Endothelial cell (in vitro differentiated cells): Measurements from ENCODE around the gene APCDD1L. TPM values are rescaled to one million over a fixed set of nuclear protein-coding genes. Genes with fewer than 3 reads are reported as not detected.

Source experiments
- DNase-seq: peaks from one replicate; pipeline ENCODE4 v3.0.0; 2021; ENCODE audit warnings: low spot score
- H3K27ac Mint-ChIP-seq: one replicate; pipeline ENCODE4 v1.8.0; 2021; ENCODE audit warnings: mixed read lengths, inconsistent platforms; ENCODE audit not compliant: unreplicated experiment
- H3K27me3 Mint-ChIP-seq: one replicate; pipeline ENCODE4 v1.8.0; 2021; ENCODE audit warnings: mild to moderate bottlenecking, moderate library complexity, mixed read lengths, inconsistent platforms; ENCODE audit not compliant: unreplicated experiment
- H3K36me3 Mint-ChIP-seq: one replicate; pipeline ENCODE4 v1.8.0; 2021; ENCODE audit warnings: mild to moderate bottlenecking, low read depth, mixed read lengths, inconsistent platforms; ENCODE audit not compliant: unreplicated experiment
- H3K4me1 Mint-ChIP-seq: one replicate; pipeline ENCODE4 v1.8.0; 2021; ENCODE audit warnings: mild to moderate bottlenecking, mixed read lengths, inconsistent platforms; ENCODE audit not compliant: unreplicated experiment
- H3K4me3 Mint-ChIP-seq: one replicate; pipeline ENCODE4 v1.8.0; 2021; ENCODE audit warnings: mild to moderate bottlenecking, mixed read lengths, inconsistent platforms; ENCODE audit not compliant: unreplicated experiment
- H3K9me3 Mint-ChIP-seq: one replicate; pipeline ENCODE4 v1.8.0; 2021; ENCODE audit warnings: mixed read lengths, inconsistent platforms; ENCODE audit not compliant: unreplicated experiment
- total RNA-seq: library from RNA; stranded (reverse); fragmentation: NEBNext Ultra II Directional; extraction: Animal tissue kit (Norgen Biotek cat#: 25700); gene quantifications from one replicate; pipeline ENCODE4 v1.2.1, GENCODE V29; 2021; ENCODE audit not compliant: unreplicated experiment
- TF ChIP-seq, protein P1 (sequence below): fragments of 200-600 bp; sonication (generic); IDR thresholded peaks from one replicate; pipeline ENCODE4 v1.5.0; 2021; ENCODE audit warnings: antibody characterized with exemption; ENCODE audit not compliant: unreplicated experiment

Gene APCDD1L
- total RNA-seq, 1 donor from 2014 or later, result not detected

DNA sequence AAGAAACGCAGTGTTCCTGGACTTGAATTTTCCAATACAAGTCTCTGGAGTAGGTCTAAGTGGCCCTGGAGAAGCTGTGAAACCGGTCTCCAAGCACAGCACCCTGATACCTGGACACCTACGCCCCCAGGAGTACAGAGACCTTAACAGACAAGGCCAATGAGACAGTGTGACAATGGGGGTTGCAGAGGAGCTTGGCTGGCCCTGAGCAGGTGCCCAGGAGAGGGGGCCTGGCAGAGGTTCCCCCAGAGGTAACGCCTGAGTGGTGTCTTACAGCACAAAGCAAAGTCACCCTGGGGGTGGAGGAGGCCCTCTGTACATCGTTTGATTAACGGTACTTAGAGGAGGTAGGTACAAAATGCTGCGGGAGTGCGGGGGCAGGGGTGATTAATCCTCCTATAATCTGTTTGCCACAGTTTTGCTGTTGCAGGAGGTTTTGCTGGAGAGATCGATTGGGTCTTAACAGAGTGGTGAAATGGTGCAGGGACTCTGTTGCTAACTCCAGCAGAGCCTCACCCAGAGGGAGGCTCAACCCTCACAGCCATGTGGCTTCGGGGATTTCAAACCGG lies 37.3 kb upstream of the APCDD1L start:
- Mint-ChIP-seq H3K36me3 (no peaks in the 10 kb centered on the region), H3K4me3 (no peak overlapping the region), H3K27ac (no peak overlapping the region), H3K9me3 (no peaks in the 10 kb centered on the region), H3K27me3 (peaks cover 8% of the 10 kb centered on the region), H3K4me1 (no peaks in the 10 kb centered on the region)
- TF ChIP-seq, protein P1, sequence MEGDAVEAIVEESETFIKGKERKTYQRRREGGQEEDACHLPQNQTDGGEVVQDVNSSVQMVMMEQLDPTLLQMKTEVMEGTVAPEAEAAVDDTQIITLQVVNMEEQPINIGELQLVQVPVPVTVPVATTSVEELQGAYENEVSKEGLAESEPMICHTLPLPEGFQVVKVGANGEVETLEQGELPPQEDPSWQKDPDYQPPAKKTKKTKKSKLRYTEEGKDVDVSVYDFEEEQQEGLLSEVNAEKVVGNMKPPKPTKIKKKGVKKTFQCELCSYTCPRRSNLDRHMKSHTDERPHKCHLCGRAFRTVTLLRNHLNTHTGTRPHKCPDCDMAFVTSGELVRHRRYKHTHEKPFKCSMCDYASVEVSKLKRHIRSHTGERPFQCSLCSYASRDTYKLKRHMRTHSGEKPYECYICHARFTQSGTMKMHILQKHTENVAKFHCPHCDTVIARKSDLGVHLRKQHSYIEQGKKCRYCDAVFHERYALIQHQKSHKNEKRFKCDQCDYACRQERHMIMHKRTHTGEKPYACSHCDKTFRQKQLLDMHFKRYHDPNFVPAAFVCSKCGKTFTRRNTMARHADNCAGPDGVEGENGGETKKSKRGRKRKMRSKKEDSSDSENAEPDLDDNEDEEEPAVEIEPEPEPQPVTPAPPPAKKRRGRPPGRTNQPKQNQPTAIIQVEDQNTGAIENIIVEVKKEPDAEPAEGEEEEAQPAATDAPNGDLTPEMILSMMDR, result no peak
- no peak for DNase-seq

DNA sequence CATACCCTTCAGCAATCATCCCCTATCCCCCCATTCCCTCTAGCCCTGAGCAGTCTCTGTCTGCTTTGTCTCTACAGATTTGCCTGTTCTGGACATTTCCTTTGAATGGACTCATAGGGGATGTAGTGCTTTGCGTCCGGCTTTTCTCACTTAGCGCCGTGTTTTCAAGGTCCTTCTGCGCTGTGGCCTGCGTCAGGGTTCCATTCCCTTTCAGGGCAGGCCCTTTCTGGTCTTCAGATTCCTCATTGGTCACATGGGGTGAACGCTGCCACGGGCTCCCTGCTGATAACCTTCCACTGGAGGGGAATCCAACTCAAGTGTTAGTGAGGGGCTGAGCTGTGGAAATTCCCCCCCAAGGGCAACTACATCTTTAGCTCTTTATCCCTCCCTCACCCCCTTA lies 36.4 kb upstream of the APCDD1L start:
- H3K27me3 Mint-ChIP-seq, result peaks cover 6% of the 10 kb centered on the region
- no peaks in the 10 kb centered on the region for H3K9me3 Mint-ChIP-seq
- no peak for DNase-seq

DNA sequence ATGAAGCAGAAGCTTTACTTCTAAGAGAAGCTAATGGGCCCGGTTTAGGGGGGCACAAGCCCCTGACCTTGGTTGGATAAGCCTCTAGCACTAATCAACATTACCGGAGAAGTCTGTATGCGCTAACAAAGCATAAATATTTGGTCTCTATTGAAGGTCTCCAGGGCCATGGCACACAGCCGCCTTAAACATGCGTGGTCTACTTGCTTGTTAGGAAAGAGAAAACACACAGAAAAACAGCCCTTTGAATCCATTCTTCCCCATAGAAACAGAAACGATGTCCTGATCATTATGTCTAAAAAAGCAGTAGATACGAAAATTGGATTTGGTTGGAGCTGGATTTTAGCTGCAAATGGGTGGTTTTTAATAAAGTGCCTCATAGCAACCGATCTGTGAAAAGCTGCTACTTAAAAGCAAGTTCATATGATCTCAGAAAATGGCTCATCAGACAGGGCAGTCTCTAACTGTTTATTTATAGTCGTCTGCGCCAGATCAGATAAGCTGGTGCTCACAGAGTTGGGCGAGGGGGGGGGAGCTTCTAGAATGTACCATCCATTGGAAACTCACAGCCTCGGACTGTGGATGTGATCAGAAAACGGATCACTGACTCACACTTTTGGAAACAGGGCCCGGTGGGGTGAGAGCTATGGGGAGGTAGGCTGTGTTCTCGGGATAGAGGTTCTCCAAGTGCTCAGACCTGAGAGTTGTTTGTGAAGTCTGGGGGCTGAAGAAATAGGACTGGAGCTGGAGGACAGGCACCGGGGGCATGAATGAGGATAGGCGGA lies 35.3 kb upstream of the APCDD1L start:
- Mint-ChIP-seq H3K9me3 (no peaks in the 10 kb centered on the region), H3K36me3 (no peaks in the 10 kb centered on the region), H3K4me3 (no peak overlapping the region), H3K4me1 (no peaks in the 10 kb centered on the region), H3K27me3 (peaks cover 6% of the 10 kb centered on the region), H3K27ac (no peak overlapping the region)
- no peak for DNase-seq
- TF ChIP-seq, protein P1, result no peak

More for the DNA sequence above, 36.4 kb upstream of the APCDD1L start:
- TF ChIP-seq, protein P1, result no peak
- Mint-ChIP-seq H3K4me1 (no peaks in the 10 kb centered on the region), H3K27ac (no peak overlapping the region), H3K4me3 (no peak overlapping the region), H3K36me3 (no peaks in the 10 kb centered on the region)

DNA sequence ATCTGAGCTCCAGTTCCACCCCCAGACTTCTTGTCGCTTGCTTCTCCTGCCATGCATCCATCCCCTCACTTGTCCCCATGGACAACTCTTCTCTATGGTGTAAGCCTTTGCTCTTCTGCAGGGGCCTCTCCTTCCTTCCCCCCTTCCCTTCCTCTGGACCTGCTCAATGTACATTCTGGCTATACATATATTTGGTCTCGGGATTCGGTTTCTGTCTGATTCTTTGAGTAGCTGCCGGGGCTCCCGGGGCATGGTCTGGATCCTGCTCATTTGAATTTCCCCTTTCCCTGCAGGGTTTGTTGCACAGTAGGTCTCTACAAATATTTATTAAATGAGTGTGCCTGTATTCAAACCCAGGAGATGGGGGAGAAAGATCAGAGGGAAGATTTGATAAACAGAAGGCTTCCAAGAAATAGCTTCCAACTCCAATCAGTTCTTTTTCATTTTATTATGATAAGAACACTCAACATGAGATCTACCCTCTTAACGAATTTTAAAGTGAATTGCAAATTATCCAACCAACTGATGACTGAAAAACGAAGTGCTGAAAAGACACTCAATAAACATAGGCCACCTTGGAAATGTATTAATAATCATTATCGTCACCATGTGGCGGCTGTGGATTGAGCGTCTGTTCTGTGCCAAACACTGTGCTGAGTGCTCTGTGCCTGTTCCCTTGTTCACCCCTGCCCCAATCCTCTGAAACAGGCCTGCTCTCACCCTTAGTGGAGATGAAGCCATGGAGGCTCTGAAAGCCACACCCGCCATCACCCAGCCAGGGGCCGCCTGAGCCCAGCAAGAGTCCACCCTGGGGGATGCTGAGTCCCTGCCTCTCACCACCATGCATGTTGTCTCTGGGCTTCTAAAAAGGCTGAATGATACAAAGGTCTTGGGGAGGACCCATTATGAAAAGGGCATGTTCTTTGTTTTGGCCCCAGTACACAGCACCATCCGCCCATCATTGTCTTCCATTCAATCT lies 34.3 kb upstream of the APCDD1L start:
- H3K27ac Mint-ChIP-seq, result no peak overlapping the region
- H3K36me3 Mint-ChIP-seq, result no peaks in the 10 kb centered on the region
- peaks cover 6% of the 10 kb centered on the region for H3K27me3 Mint-ChIP-seq
- H3K4me3 Mint-ChIP-seq, result no peak overlapping the region
- TF ChIP-seq, protein P1, result no peak
- no peak for DNase-seq
- H3K9me3 Mint-ChIP-seq, result no peaks in the 10 kb centered on the region
- H3K4me1 Mint-ChIP-seq, result no peaks in the 10 kb centered on the region
